GM04503 (cell line): ENCODE measurements around the gene CCDC144A.
"Not testable (repeated sequence)": the region's sequence is repeated elsewhere in the genome, so short reads cannot be mapped to it uniquely, and the experiment has no call there.

ENCODE experiments used
- DNase-seq: peaks from one replicate; pipeline ENCODE4 v3.0.0-alpha.2; 2012; ENCODE audit warnings: low read depth

CCDC144A gene

DNA sequence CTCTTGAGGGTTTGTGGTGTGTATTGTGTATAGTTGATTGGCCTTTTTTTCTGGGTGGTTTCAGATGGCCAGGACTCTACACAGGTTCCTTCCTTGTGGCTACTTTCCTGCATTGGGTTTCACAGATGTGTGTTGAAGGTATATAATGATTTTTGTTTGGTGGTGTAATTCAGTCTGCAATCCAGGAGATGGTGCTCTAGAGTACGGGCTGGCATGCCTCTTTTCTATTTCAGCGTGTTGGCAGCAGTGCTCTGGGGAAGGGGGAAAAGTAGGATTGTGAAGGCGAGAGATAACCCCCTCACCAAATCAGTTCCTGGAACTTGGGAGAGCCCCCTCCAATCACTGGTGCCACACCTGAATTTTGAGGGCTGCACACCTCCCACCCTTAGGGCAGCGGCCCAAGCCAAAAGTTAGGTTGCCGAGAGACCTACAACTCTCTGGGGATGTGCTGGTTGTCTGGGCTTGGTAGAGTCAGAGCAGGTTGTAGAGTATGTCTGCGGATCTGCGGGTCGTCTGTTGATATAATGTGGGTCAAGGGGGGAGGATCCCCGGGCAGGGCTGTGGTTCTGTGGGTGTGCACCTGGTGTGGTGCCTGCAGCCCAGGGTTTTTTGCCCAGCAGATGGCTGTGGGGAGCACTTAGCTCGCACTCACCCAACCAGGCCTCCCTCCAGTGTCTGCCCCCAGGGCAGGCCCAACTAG, 61.3 kb downstream of the CCDC144A start:
- DNase-seq = not testable (repeated sequence)

- DNase-seq = not testable (repeated sequence)
Measured at GRCh38 chr17:16751924-16752287, 61.9 kb downstream of the CCDC144A start.

DNA sequence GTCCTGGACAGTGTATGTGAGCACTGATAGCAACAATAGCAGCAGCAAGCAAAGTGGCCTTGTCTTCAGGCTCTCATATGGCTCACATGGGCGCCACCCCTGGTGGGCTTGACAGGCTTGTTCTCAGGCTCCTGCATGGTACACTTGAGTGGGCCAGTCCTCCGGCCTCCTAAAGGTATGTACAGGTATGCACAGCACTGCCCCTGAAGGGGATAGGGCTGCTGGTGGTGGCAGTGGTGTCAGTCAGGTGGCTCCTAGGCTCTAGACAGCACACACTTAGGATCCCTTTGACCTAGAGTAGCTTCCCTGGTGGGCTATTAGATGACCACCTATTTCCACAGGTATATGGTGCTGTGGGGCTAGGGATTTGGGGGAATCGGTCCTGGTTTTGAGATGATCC, 67.5 kb downstream of the CCDC144A start:
- not testable (repeated sequence) for DNase-seq

GRCh38 chr17:16758177-16758576, 68.1 kb downstream of the CCDC144A start:
- DNase-seq = not testable (repeated sequence)

GRCh38 chr17:16768290-16769175, 78.5 kb downstream of the CCDC144A start:
- not testable (repeated sequence) for DNase-seq

GRCh38 chr17:16772394-16773145, 82.5 kb downstream of the CCDC144A start:
- DNase-seq = not testable (repeated sequence)

- DNase-seq = not testable (repeated sequence)
Measured at GRCh38 chr17:16773146-16773522, 83.1 kb downstream of the CCDC144A start.

DNA sequence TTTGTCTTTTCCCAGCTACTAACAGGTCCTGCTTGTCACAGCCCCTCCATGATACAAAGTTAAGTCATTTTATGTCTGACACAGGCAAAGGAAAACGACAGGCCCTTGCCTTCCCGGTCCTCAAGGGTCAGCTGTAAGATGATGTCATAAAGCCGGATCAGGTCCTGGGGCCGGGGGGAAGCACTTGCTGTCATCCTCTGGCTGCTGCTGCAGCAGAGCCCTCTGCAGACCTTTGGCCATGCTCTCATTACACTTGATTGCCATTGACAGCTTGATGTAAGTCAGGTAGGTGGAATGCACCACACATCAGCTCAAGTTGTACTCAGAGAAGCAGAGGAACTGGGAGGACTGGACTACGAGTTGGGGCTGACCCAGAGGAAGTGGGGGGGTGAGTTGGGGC, 97.8 kb downstream of the CCDC144A start:
- not testable (repeated sequence) for DNase-seq

- not testable (repeated sequence) for DNase-seq
Measured at GRCh38 chr17:16788889-16789536, 99.0 kb downstream of the CCDC144A start.

DNA sequence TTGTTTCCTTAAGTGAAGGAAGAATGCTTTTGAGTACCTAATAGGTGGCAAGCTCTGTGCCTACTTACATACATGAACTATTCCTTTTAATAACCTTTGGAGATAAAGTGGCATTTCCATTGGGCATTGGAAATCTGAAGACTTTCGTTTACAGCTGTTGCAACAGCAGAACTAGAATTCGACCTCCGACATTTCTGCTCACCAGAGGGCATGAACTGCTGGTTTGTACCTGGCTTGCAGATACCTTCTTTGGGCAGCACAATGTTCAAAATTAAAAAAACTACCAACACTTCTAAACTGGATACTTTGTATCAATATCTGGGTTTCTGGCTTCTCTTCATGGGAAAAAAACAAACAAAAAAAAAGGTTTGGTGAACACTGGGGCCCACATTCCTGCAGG, 99.6 kb downstream of the CCDC144A start:
- not testable (repeated sequence) for DNase-seq

GRCh38 chr17:16790313-16790871, 100.4 kb downstream of the CCDC144A start:
- not testable (repeated sequence) for DNase-seq

- not testable (repeated sequence) for DNase-seq
Measured at GRCh38 chr17:16794215-16794614, 104.2 kb downstream of the CCDC144A start.

- not testable (repeated sequence) for DNase-seq
Measured at GRCh38 chr17:16795894-16796293, 105.9 kb downstream of the CCDC144A start.

DNA sequence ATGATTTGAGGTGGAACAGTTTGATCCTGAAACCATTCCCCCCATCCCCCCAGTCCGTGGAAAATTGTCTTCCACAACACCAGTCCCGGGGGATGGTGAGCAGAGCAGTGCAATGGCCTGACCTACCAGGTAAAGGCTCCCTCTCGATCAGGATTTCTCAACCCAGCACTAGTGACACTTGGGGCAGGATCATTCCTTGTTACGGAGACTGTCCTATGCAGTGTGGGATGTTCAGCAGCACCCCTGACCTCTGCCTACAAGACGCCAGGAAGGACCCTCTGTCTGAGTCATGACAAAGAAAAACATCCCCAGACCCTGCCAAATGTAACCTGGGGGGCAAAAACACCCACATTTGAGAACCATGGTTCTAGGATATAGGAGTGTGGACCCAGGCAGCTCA, 114.8 kb downstream of the CCDC144A start:
- DNase-seq = not testable (repeated sequence)

DNA sequence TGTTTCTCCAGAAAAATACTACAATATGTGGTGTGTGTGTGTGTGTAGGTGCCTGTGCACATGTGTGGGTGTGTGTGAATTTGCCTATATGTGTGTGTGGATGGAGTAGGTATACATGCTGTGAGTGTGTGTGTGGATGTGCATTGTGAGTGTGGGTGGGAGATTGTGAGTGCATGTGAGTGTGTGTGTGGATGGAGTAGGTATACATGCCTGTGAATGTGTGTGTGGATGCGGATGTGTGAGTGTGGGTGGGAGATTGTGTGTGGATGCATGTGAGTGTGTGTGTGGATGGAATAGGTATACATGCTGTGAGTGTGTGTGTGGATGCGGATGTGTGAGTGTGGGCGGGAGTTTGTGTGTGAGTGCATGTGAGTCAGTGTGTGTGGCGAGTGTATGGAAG, 116.6 kb downstream of the CCDC144A start:
- not testable (repeated sequence) for DNase-seq

DNA sequence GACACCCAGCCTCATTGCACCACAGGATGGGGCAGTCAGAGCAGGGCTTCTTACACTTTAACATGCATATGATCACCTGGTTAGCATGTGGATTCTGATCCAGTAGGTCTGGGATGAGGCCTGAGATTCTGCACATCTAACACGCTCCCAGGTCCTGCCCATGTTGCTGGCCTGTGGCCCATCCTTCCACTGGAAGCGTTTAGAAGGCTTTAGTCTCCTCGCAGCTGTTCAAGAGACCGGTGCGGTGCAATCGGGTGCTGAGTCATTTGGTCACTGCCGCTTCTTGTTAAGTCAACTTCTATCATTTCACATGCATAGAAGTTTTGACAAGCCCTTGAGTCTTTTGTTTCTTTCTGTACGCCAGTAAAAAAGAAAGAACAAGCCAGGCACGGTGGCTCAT, 117.6 kb downstream of the CCDC144A start:
- DNase-seq = not testable (repeated sequence)

GRCh38 chr17:16810236-16810635, 120.2 kb downstream of the CCDC144A start:
- not testable (repeated sequence) for DNase-seq

- DNase-seq = not testable (repeated sequence)
Measured at GRCh38 chr17:16812126-16812525, 122.1 kb downstream of the CCDC144A start.

GRCh38 chr17:16814439-16814838, 124.4 kb downstream of the CCDC144A start:
- no peak for DNase-seq

- DNase-seq = no peak
Measured at GRCh38 chr17:16817201-16817600, 127.2 kb downstream of the CCDC144A start.

- not testable (repeated sequence) for DNase-seq
Measured at GRCh38 chr17:16817940-16818339, 127.9 kb downstream of the CCDC144A start.
